IMR-90 (cell line): ENCODE results near the gene CLMP. TPM values are rescaled to one million over a fixed set of nuclear protein-coding genes. Genes with fewer than 3 reads are reported as not detected.

Source experiments
- ATAC-seq: fragments of 200-7000 bp; cut with Tn5 transposase; 2 replicates; pipeline ENCODE4 v1.9.1; 2020; ENCODE audit warnings: low read depth, mild to moderate bottlenecking, moderate library complexity
- BruUV-seq: library from RNA; stranded (reverse); fragments of 400-500 nt; replicated peaks from 2 replicates; lab custom pipeline; 2021; lab: Mats Ljungman, UMichigan
- CTCF ChIA-PET: fragments of 300-600 bp; formaldehyde crosslinking; extraction: SDS; loops from one replicate; lab custom pipeline; 2021; ENCODE audit warnings: antibody characterized with exemption; lab: Yijun Ruan, JAX
- POLR2A ChIA-PET: fragments of 300-600 bp; sonication (Branson Sonifier 250); formaldehyde crosslinking; loops from one replicate; lab custom pipeline; 2022; ENCODE audit warnings: antibody characterized with exemption; ENCODE audit not compliant: unreplicated experiment; lab: Charles Lee
- DNase-seq: peaks from one replicate; pipeline ENCODE4 v3.0.0; 2013
- H2AFZ ChIP-seq: replicated peaks from 2 replicates; pipeline ENCODE3; 2013; ENCODE audit warnings: low read length, mild to moderate bottlenecking; ENCODE audit not compliant: poor library complexity
- H2AK5ac ChIP-seq: 2 replicates; pipeline ENCODE4 v1.6.1; 2013; ENCODE audit warnings: low read depth, low read length, inconsistent platforms
- H2AK9ac ChIP-seq: replicated peaks from 2 replicates; pipeline ENCODE3; 2013; ENCODE audit warnings: mild to moderate bottlenecking, low read depth, low read length, moderate library complexity; ENCODE audit not compliant: poor library complexity
- H2BK120ac ChIP-seq: 2 replicates; pipeline ENCODE4 v1.6.1; 2013; ENCODE audit warnings: low read depth, low read length, inconsistent platforms
- H2BK15ac ChIP-seq: 3 replicates; pipeline ENCODE4 v1.6.1; 2013; ENCODE audit warnings: low read depth, low read length, inconsistent platforms
- H2BK20ac ChIP-seq: 2 replicates; pipeline ENCODE4 v1.6.1; 2013; ENCODE audit warnings: low read depth, mild to moderate bottlenecking, inconsistent platforms, low read length, moderate library complexity
- H2BK5ac ChIP-seq: 2 replicates; pipeline ENCODE4 v1.6.1; 2013; ENCODE audit warnings: mild to moderate bottlenecking, low read depth, low read length, inconsistent platforms; ENCODE audit not compliant: poor library complexity, severe bottlenecking
- H3K14ac ChIP-seq: replicated peaks from 2 replicates; pipeline ENCODE4 v1.6.1; 2013; ENCODE audit warnings: low read depth, low read length, inconsistent platforms
- H3K18ac ChIP-seq: 2 replicates; pipeline ENCODE4 v1.6.1; 2013; ENCODE audit warnings: low read depth, low read length, control low read depth
- H3K23ac ChIP-seq: 2 replicates; pipeline ENCODE4 v1.6.1; 2013; ENCODE audit warnings: low read depth, low read length, inconsistent platforms
- H3K27ac ChIP-seq: 2 replicates; pipeline ENCODE4 v1.5.1; 2013; ENCODE audit warnings: mild to moderate bottlenecking, control low read depth, low read length; ENCODE audit not compliant: insufficient read depth
- H3K27me3 ChIP-seq: 2 replicates; pipeline ENCODE4 v1.6.1; 2013; ENCODE audit warnings: low read length; ENCODE audit not compliant: control insufficient read depth, insufficient read depth
- H3K36me3 ChIP-seq: 2 replicates; pipeline ENCODE4 v1.6.1; 2013; ENCODE audit warnings: low read length, mixed read lengths; ENCODE audit not compliant: control insufficient read depth, insufficient read depth
- H3K4ac ChIP-seq: 2 replicates; pipeline ENCODE4 v1.6.1; 2013; ENCODE audit warnings: low read depth, low read length, inconsistent platforms
- H3K4me1 ChIP-seq: 2 replicates; pipeline ENCODE4 v1.6.1; 2013; ENCODE audit warnings: low read length, mixed read lengths; ENCODE audit not compliant: control insufficient read depth, insufficient read depth
- H3K4me2 ChIP-seq: 2 replicates; pipeline ENCODE4 v1.6.1; 2013; ENCODE audit warnings: low read depth, mild to moderate bottlenecking, control low read depth, low read length, moderate library complexity
- H3K4me3 ChIP-seq: 2 replicates; pipeline ENCODE4 v1.5.1; 2013; ENCODE audit warnings: low read depth, mild to moderate bottlenecking, control low read depth, low read length, moderate library complexity; ENCODE audit not compliant: insufficient read depth
- H3K56ac ChIP-seq: 2 replicates; pipeline ENCODE4 v1.6.1; 2013; ENCODE audit warnings: low read length, inconsistent platforms; ENCODE audit not compliant: insufficient read depth; ENCODE audit errors: extremely low read depth
- H3K79me1 ChIP-seq, 2 experiments: 2 replicates each; pipeline ENCODE4 v1.6.1; 2013; ENCODE audit warnings: low read length in 2 of 2, inconsistent platforms in 1 of 2, low read depth in 1 of 2
- H3K9ac ChIP-seq: 2 replicates; pipeline ENCODE4 v1.6.1; 2013; ENCODE audit warnings: low read depth, low read length, control low read depth
- H3K9me1 ChIP-seq: 2 replicates; pipeline ENCODE4 v1.6.1; 2013; ENCODE audit warnings: low read length, inconsistent platforms; ENCODE audit not compliant: insufficient read depth
- H3K9me3 ChIP-seq: 2 replicates; pipeline ENCODE4 v1.6.1; 2013; ENCODE audit warnings: low read length; ENCODE audit not compliant: control insufficient read depth, insufficient read depth
- H4K20me1 ChIP-seq: 2 replicates; pipeline ENCODE4 v1.6.1; 2013; ENCODE audit warnings: low read length, inconsistent platforms; ENCODE audit not compliant: insufficient read depth
- H4K5ac ChIP-seq: 2 replicates; pipeline ENCODE4 v1.6.1; 2013; ENCODE audit warnings: mild to moderate bottlenecking, low read depth, low read length, control low read depth
- H4K8ac ChIP-seq, 2 experiments: 2 replicates each; pipeline ENCODE4 v1.6.1; 2013; ENCODE audit warnings: low read depth in 2 of 2, low read length in 2 of 2, control low read depth in 1 of 2, inconsistent platforms in 1 of 2
- H4K91ac ChIP-seq: 2 replicates; pipeline ENCODE4 v1.6.1; 2013; ENCODE audit warnings: low read depth, low read length, inconsistent platforms; ENCODE audit not compliant: insufficient read depth
- MAFK ChIP-seq: IDR thresholded peaks from 2 replicates; pipeline ENCODE4 v1.6.1; 2012; ENCODE audit warnings: low read depth, low read length, improper control_type of control experiment
- POLR2A ChIP-seq: IDR thresholded peaks from 2 replicates; pipeline ENCODE4 v1.6.1; 2012; ENCODE audit warnings: mild to moderate bottlenecking, low read depth, low read length
- WGBS, 2 experiments: methylation state at CpG; one replicate each; pipeline versions ENCODE4 v1.1.5 to v1.1.7; 2013; ENCODE audit warnings: missing lambda C conversion rate in 2 of 2; ENCODE audit not compliant: insufficient read length in 1 of 2; ENCODE audit errors: extremely low coverage in 2 of 2; 5-methylcytosine and 5-hydroxymethylcytosine counted together
- dilution Hi-C: fragments of 300-500 bp; cut with HindIII; formaldehyde crosslinking; loops from one replicate; pipeline ENCODE4 v1.14.3; 2018; ENCODE audit warnings: low sequenced_read_pairs; ENCODE audit not compliant: unreplicated experiment
- in situ Hi-C: fragments of 300-500 bp; cut with MboI; formaldehyde crosslinking; loops from 3 replicates; pipeline ENCODE4 v1.14.3; 2019; ENCODE audit warnings: low sequenced_read_pairs, inconsistent platforms, mixed read lengths
- intact Hi-C: fragments of 100-400 bp; cut with micrococcal nuclease; formaldehyde crosslinking; loops from 2 replicates; pipeline ENCODE4 v1.10.0; 2022
- polyA plus RNA-seq, 3 experiments: library from polyadenylated mRNA; depleted of rRNA; stranded (reverse); fragments of >200 nt; gene quantifications; 2 replicates each; pipeline ENCODE4 v1.2.3, GENCODE V29; 2012; ENCODE audit warnings: low replicate concordance in 1 of 3
- total RNA-seq: library from RNA; depleted of rRNA; stranded (reverse); fragments of >200 nt; gene quantifications from 2 replicates; pipeline ENCODE4 v1.2.3, GENCODE V29; 2012

CLMP gene
- total and polyA plus RNA-seq, 2 of the 4 experiments (the other 2 are of a cell fraction) = 54.7 to 95.7 TPM

DNA sequence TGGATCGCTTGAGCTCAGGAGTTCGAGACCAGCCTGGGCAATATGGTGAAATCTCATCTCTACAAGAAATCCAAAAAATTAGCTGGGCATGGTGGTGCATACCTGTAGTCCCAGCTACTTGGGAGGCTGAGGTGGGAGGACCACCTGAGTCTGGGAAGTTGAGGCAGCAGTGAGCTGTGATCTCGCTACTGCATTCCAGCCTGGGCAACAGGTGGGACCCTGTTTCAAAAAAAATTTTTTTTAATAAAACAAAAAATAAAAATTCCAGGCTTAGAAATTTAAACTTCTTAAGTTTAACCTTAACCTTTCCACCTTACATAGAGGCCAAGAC, 21.2 kb downstream of the CLMP start:
- dilution Hi-C loops (no loop called here), in situ Hi-C loops (loop anchor here (10.0 kb wide), 1 partner anchor 71 kb away; no protein-coding TSS in a partner anchor), intact Hi-C loops (loop anchor here (1.0 kb wide), 1 partner anchor 14 kb away; no protein-coding TSS in a partner anchor)
- H3K27me3 ChIP-seq = no peaks in the 10 kb centered on the region
- WGBS, 2 experiments = no CpG with 5 or more reads among the region's 3 CpGs
- peak overlapping the region; percentile 87 for H3K18ac ChIP-seq
- peaks cover 34% of the 10 kb centered on the region for H3K36me3 ChIP-seq
- H3K23ac ChIP-seq = peak overlapping the region; percentile 92
- H2AK9ac ChIP-seq = peak overlapping the region; percentile 12
- ATAC-seq (no peak), DNase-seq (no peak)
- H4K91ac ChIP-seq = peak overlapping the region; percentile 97
- peak overlapping the region; percentile 87 for H4K5ac ChIP-seq
- H3K14ac ChIP-seq = peak overlapping the region; percentile 89
- H3K4ac ChIP-seq = peak overlapping the region; percentile 92
- H2BK120ac ChIP-seq = peak overlapping the region; percentile 96
- peak overlapping the region; percentile 93 for H2BK20ac ChIP-seq
- H2AFZ ChIP-seq = no peak overlapping the region
- peaks cover 28% of the 10 kb centered on the region for H3K4me1 ChIP-seq
- H3K27ac ChIP-seq = peak overlapping the region; percentile 95
- H2BK15ac ChIP-seq = peak overlapping the region; percentile 97
- ChIA-PET CTCF (interaction anchor here (0.5 to 2.8 kb wide), 4 partner anchors 9 to 88 kb away, joined by 3 to 8 read pairs (median 5); no protein-coding TSS in a partner anchor), POLR2A (interaction anchor here (1.5 kb wide), 1 partner anchor 19 kb away, joined by 3 read pairs; no protein-coding TSS in a partner anchor)
- H2AK5ac ChIP-seq = peak overlapping the region; percentile 99; the same call in 1 of the 2 replicates
- 0 out of 2 replicates have a peak, but pooled peaks have one; percentile 27 for TF ChIP-seq POLR2A
- no peak for TF ChIP-seq MAFK
- peak overlapping the region; percentile 92 to 95 for H4K8ac ChIP-seq
- peak overlapping the region; percentile 29 for H3K4me2 ChIP-seq
- peak overlapping the region; percentile 97 for H2BK5ac ChIP-seq
- peaks cover 36% of the 10 kb centered on the region for H3K9me1 ChIP-seq
- no peak overlapping the region for H3K4me3 ChIP-seq
- H3K9ac ChIP-seq = peak overlapping the region; percentile 20
- no peaks in the 10 kb centered on the region for H3K9me3 ChIP-seq
- no TSS peak for BruUV-seq
- peaks cover 34 to 74% of the 10 kb centered on the region in 2 experiments for H3K79me1 ChIP-seq
- H4K20me1 ChIP-seq = peaks cover 3% of the 10 kb centered on the region; the same call in 1 of the 2 replicates
- H3K56ac ChIP-seq = peak overlapping the region; percentile 86
